Measurements from ENCODE around the gene SDSL.
A peak's percentile ranks its signal among the peaks of the same experiment; 100 is the strongest.

Gene SDSL, protein sequence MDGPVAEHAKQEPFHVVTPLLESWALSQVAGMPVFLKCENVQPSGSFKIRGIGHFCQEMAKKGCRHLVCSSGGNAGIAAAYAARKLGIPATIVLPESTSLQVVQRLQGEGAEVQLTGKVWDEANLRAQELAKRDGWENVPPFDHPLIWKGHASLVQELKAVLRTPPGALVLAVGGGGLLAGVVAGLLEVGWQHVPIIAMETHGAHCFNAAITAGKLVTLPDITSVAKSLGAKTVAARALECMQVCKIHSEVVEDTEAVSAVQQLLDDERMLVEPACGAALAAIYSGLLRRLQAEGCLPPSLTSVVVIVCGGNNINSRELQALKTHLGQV

DNA sequence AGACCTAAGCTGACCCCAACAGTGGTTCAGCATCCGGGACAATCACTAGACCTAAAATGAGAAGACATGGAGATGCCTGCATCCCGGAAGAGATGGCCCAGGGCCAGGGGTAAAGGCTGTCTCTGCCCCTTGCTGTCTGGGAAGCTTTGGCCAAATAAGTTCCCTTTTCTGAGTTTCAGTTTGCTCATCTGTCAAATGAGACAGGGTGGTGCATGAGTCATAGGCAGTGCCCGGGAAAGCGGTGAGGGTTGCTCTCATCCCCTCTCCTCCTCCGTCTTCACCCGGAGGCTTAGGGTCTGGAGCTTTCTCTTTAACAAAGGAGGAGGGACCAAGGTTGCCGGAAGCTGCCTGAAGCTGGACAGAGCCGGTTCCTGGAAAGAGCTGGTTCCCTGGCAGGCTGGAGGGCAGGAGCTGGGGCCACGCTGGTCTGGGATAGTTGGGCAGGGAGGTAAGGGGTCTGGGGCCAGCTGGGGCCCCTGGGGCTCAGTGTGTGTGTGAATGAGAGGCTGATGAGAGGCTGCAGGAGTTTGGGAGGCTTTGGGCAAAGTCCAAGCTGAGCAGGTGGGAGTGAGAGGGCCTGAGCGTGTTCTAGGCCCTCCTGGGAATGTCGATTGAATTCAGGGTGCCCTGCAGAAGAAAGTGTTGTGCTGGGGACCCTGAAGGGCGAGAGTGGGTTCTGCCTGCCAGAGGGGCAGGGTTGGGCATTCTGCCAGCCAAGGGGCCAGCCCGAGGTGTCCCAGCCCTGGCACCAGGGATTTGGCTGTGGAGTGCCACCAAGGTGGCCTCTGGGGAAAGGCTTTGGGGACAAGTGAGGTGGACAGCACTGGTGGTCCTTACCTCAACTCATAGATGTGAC is at the start of gene SDSL:
Gene SDSL, plus strand, starts transcription at position 351 of the 856 bp plus-strand sequence. CDS start 5,603 bp downstream, outside the sequence.
- peak; percentile 81 for DNase-seq (ENCODE audit: low read depth)

GRCh38 chr12:113373440-113373839 is 48.7 kb upstream of the SDSL start:
- DNase-seq (ENCODE audit: low read depth), result no peak

- DNase-seq (ENCODE audit: low read depth), result no peak
These were observed 48.2 kb upstream of the SDSL start for GRCh38 chr12:113373969-113374368.

- DNase-seq (ENCODE audit: low read depth), result no peak
These were observed 47.3 kb upstream of the SDSL start for GRCh38 chr12:113374823-113375428.

DNA sequence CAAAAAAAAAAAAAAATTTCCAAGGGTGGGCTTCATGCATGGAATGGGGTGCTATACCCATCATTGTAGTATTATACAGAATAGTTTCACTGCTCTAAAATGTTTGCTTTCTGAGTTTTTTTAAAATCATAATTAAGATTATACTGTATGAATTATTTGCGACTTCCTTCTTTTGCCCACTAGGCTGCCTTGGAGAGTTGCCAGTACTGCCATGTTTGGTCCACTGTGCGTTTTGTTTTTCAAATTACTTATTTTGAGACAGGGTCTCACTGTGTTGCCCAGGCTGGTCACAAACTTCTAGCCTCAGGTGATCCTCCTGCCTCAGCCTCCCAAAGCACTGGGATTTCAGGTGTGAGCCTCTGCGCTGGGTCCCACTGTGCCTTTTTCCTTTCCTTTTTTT is 43.9 kb upstream of the SDSL start:
- DNase-seq (ENCODE audit: low read depth), result no peak

- DNase-seq (ENCODE audit: low read depth), result no peak
These were observed 41.0 kb upstream of the SDSL start for GRCh38 chr12:113381220-113381619.

DNA sequence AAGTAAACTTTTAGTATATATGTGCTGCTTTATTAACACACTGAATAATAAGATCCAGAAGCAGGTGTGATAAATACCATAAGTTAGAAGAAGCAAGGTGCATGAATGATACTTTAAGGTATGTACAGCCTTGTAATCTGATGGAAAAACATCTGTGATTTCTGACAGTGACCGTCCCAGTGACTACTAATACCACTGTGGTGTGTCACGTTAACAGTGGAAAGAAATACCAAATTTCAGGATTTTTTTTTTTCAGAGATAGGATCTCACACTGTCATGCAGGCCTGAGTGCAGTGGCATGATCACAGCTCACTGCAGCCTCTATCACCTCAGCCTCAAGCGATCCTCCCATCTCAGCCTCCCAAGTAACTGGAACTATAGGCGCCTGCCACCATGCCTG is 40.0 kb upstream of the SDSL start:
- no peak for DNase-seq (ENCODE audit: low read depth)

DNA sequence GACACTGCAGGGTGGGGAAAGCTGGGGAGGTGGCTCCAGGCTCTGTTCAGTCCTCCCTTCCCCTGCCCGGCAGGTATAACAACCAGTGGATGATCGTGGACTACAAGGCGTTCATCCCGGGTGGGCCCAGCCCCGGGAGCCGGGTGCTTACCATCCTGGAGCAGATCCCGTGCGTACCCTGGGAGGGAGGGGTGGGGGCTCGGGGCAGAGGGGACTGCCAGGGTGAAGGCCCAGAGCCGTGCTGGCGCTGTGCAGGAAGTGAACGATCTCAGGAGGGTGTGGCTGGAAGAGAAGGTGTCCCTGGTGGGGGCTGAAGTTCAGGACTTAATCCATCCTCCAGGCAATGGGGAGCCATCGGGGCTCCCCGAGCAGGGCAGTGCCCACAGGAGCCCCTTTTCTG is 37.4 kb upstream of the SDSL start:
- DNase-seq (ENCODE audit: low read depth), result no peak

DNA sequence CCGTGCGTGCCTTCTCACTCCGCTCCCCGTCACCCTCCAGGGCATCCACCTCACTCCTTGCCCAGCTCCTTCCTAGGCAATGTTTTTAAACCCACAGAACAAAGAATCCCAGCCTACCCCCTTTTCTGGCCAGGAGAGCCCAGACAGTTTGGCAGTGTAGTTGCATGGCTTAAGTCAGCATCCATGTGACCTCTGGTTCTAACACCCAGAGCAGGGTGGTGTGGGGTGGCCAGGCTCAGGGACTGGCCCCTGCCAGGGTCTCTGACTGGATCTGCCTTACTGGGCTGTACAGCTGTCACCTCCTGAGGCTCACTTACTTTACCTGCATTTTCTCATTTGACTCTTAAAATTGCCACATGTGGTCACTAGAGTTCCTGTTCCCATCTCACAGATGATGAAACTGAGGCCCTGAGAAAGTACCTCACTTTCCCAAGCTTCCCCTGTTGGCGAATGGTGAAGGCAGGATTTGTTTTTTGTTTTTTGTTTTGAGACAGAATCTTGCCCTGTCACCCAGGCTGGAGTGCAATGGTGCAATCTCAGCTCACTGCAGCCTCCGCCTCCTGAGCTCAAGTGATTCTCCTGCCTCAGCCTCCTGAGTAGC is 36.8 kb upstream of the SDSL start:
- no peak for DNase-seq (ENCODE audit: low read depth)

GRCh38 chr12:113386866-113387566 is 35.2 kb upstream of the SDSL start:
- DNase-seq (ENCODE audit: low read depth), result no peak

- DNase-seq (ENCODE audit: low read depth), result no peak
These were observed 34.5 kb upstream of the SDSL start for GRCh38 chr12:113387631-113388030.

GRCh38 chr12:113388351-113388750 is 33.8 kb upstream of the SDSL start:
- DNase-seq (ENCODE audit: low read depth), result no peak

DNA sequence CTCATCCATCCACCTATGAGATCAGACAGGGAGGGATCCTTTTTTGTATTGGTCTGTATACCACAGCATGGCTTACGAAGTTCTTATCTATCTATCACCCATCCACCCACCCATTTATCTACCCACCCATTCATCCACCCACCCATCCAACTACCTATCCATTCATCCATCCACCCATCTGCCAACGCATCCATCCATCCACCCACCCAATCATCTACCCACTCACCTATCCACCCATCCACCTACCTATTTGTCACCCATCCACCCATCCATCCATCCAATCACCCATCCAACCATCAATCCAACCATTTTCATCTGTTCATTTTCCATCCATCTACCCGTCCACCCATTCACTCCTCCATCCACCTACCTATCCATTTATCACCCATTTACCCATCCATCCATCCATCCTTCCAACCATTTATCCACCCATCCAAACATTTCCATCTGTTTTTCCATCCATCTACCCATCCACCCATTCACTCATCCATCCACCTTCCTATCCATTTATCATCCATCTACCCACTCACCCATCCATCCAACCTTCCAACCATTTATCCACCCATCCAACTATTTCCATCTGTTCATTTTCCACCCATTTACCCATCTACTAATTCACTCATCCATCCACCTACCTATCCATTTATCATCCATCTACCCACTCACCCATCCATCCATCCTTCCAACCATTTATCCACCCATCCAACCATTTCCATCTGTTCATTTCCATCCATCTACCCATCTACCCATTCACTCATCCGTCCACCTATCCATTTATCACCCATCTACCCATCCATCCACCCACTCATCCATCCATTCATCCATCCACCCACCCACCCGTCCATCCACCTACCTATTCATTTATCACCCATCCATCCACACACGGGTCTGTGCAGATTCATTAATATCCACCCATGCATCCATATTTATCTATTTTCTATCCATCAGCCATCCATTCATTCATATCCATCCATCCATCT is 31.8 kb upstream of the SDSL start:
- DNase-seq (ENCODE audit: low read depth), result no peak

- DNase-seq (ENCODE audit: low read depth), result no peak
These were observed 31.0 kb upstream of the SDSL start for GRCh38 chr12:113391145-113391544.

DNA sequence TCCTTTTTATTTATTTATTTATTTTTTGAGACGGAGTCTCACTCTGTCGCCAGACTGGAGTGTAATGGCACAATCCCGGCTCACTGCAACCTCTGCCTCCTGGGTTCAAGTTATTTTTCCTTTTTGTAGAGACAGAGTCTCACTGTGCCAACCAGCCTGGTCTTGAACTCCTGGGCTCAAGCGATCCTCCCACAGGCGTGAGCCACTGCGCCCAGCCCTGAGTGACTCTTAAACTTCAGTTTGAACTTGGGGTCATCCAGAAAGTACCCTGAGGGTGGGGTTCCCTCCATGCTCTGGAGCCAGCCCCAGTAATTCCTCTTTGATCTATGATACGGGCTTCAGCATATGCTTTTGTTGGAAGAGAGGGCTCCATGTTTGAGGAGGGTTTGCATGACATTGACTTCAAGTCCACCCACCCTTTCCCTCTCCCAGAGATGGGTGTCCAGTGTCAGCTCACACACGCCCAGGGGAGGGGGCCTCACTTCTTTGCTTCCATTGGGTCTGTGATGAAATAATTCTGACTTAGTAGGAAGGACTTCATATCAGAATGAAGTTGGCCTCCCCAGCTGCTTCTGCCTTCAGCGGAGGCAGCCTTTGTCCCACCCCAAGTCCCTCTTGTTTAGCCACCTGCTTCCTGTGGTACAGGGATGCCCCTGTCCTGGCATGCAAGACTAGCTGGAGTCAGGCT is 30.4 kb upstream of the SDSL start:
- no peak for DNase-seq (ENCODE audit: low read depth)

DNA sequence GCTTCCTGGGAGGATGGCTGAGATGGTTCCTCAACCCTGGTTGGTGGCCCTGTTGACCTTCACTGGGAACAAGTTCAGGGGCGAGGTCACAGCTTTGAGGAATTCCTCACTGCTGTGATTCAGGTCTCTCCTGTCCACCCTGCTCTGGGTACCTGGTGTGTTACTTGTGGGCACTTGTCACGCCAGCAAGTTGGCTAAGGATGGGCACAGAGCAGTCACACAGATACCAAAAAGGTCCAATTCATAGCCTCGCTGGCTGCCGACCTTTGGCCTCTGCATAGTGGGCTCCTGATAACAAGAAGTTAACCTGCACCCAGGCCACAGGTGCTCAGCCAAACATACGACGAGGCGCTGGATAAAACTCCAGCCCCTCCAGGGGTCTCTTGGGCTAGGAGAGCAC is 29.7 kb upstream of the SDSL start:
- DNase-seq (ENCODE audit: low read depth), result no peak

DNA sequence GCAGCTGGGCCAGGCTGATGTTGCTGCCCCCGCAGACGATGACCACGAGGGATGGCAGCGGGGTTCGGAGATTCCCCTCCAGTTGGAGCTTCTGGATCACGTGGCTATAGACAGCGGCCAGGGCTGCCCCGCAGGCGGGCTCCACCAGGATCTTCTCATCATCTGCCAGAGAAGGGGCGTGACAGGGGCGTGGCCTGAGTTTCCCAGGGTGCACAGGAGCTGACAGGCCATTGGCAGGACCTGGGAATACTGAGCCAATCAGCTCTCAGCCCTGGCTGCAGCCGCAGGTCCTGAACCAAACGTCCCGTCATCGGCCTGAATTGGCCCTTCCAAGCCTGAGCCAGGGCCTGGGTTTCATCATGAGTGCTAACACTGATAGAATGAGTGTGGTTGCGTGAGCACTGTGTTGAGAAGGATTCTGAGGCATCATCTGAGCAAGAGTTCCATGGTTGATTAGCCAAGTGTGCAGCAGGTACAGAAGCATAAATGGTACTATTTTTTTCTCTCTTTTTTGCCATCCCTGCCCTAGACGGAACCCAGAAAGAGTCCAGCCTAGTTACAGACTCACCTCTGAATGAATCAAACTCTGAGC is 29.1 kb upstream of the SDSL start:
- DNase-seq (ENCODE audit: low read depth), result no peak

GRCh38 chr12:113393749-113394148 is 28.4 kb upstream of the SDSL start:
- DNase-seq (ENCODE audit: low read depth), result no peak

GRCh38 chr12:113395119-113395518 is 27.1 kb upstream of the SDSL start:
- no peak for DNase-seq (ENCODE audit: low read depth)

DNA sequence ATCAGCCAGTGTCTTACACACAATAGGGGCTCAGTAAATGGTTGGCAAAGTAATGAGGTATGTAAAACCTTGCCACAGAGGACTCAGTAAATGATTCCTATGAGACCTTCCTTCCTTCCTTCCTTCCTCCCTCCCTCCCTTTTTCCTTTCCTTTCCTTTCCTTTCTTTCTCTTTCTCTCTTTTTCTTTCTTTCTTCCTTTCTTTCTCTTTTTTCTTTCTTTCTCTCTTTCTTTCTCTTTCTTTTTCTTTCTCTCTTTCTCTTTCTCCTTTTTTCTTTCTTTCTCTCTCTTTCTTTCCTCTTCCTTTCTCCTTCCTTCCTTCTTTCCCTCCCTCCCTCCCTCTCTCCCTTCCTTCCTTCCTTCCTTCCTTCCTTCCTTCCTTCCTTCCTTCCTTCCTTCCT is 26.0 kb upstream of the SDSL start:
- DNase-seq (ENCODE audit: low read depth), result no peak
